PFSK-1 (cell line): ENCODE data around the gene TGFB2.

Experiments used
- FOXP2 ChIP-seq: optimal IDR thresholded peaks from 2 replicates; pipeline ENCODE3; 2011; ENCODE audit warnings: borderline replicate concordance, control low read depth, inconsistent platforms; ENCODE audit not compliant: insufficient read depth; ENCODE audit errors: extremely low read length, extremely low read depth
- POLR2AphosphoS5 ChIP-seq: IDR thresholded peaks from 2 replicates; pipeline ENCODE4 v1.6.1; 2012; ENCODE audit warnings: low read depth, mild to moderate bottlenecking, control low read depth, low read length, moderate library complexity
- REST ChIP-seq, 2 experiments: IDR thresholded peaks; 2 replicates each; pipeline versions ENCODE4 v1.6.1 to v1.8.0; 2011 to 2012; ENCODE audit warnings: low read depth in 2 of 2, low read length in 2 of 2, control low read depth in 1 of 2, inconsistent platforms in 1 of 2, mild to moderate bottlenecking in 1 of 2, moderate library complexity in 1 of 2; ENCODE audit not compliant: insufficient read depth in 1 of 2
- SIN3A ChIP-seq: IDR thresholded peaks from 2 replicates; pipeline ENCODE4 v1.6.1; 2012; ENCODE audit warnings: mild to moderate bottlenecking, low read length, moderate library complexity, borderline replicate concordance; ENCODE audit not compliant: insufficient read depth
- TAF1 ChIP-seq: IDR thresholded peaks from 2 replicates; pipeline ENCODE4 v1.6.1; 2012; ENCODE audit warnings: low read length, control low read depth, borderline replicate concordance; ENCODE audit not compliant: insufficient read depth

TGFB2 gene

GRCh38 chr1:218349348-218350034 lies 4.4 kb downstream of the TGFB2 start:
- TF ChIP-seq TAF1 (no peak), POLR2AphosphoS5 (no peak), REST (IDR thresholded peaks at IDR 0.05; ENCODE audit: insufficient read depth in 1 of 2, low read depth in 2 of 2, low read length in 2 of 2) (no peak), FOXP2 (no peak), SIN3A (no peak)

GRCh38 chr1:218350035-218350525 lies 4.9 kb downstream of the TGFB2 start:
- TF ChIP-seq POLR2AphosphoS5 (no peak), SIN3A (no peak), TAF1 (no peak), FOXP2 (no peak), REST (IDR thresholded peaks at IDR 0.05; ENCODE audit: insufficient read depth in 1 of 2, low read depth in 2 of 2, low read length in 2 of 2) (no peak)

GRCh38 chr1:218350801-218351266 lies 5.7 kb downstream of the TGFB2 start:
- TF ChIP-seq FOXP2 (no peak), REST (IDR thresholded peaks at IDR 0.05; ENCODE audit: insufficient read depth in 1 of 2, low read depth in 2 of 2, low read length in 2 of 2) (no peak), TAF1 (no peak), POLR2AphosphoS5 (no peak), SIN3A (no peak)

GRCh38 chr1:218351391-218352074 lies 6.4 kb downstream of the TGFB2 start:
- no peak for TF ChIP-seq POLR2AphosphoS5
- TF ChIP-seq FOXP2, result no peak
- no peak for TF ChIP-seq SIN3A

GRCh38 chr1:218352075-218352438 lies 6.9 kb downstream of the TGFB2 start:
- TF ChIP-seq REST (IDR thresholded peaks at IDR 0.05; ENCODE audit: insufficient read depth in 1 of 2, low read depth in 2 of 2, low read length in 2 of 2) (no peak), SIN3A (no peak), TAF1 (no peak), POLR2AphosphoS5 (no peak), FOXP2 (no peak)
